Erythroblast (primary cell): ENCODE results near the gene RNF150.

Experiments used
- GATA1 ChIP-seq: IDR thresholded peaks from 2 replicates; pipeline ENCODE4 v1.6.1; 2011; ENCODE audit warnings: low read depth, mild to moderate bottlenecking, control low read depth, low read length, moderate library complexity
- POLR2A ChIP-seq: IDR thresholded peaks from 2 replicates; pipeline ENCODE4 v1.6.1; 2011; ENCODE audit warnings: mild to moderate bottlenecking, low read length

DNA sequence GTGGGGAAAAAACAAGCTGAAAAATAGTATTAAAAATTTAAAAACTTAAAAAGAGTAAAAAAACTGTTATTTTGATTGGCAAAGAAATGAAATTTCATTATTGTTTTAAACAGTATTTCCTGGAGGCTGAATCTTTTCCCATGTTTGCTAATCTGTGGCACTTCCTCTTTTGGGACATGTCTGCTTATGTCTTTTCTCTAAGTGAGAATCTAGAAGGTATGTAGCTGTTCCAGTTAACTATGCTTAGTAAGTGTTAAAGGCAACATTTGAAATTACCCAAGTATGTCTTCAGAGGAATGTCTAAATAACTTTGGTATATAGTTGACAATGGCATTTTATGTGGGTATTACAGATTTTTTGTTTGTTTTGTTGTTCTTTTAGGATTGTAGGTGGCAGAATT, 295.5 kb downstream of the RNF150 start:
- TF ChIP-seq POLR2A: no peak
- TF ChIP-seq GATA1: no peak
